ENCODE measurements around the gene LEFTY1. TPM values are rescaled to one million over a fixed set of nuclear protein-coding genes. Genes with fewer than 3 reads are reported as not detected.

Gene LEFTY1
- total and polyA plus RNA-seq, 2 experiments from 2014 or later: 3.9 to 5.8 TPM

DNA sequence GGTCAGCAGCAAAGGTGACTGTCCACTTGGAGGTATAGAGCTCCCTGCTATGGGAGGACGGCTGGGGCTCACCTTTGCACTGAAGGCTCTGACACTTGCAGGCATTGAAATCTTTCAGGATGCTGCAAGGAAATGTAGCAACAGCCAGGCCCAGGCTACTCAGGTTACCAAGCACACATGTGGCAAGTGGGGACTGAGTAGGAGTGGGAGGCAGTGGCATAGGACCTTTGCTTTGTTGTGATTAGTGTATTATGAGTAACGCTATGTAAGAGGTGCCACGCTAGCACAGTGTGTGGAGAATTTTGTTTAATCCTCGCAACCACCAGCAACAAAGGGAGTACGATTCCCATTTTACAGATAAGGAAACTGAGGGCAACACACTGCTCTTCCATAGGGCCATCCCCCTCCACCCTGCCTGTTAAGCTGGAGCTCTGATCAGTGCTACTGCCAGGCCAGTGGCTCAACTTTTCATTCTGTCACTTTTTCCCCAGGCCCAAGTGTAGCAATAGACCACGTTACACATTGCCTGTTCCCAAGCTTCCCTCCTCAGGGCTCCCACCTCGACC lies 28.0 kb downstream of the LEFTY1 start:
- Histone ChIP-seq H3K4me3 (no peak overlapping the region), H3K27me3 (no peaks in the 10 kb centered on the region), H4K20me1 (ENCODE audit: insufficient read depth, poor library complexity, severe bottlenecking) (no peaks in the 10 kb centered on the region), H3K9me3 (ENCODE audit: low read depth) (no peaks in the 10 kb centered on the region), H3K4me2 (no peak overlapping the region), H2AFZ (no peak overlapping the region), H3K79me2 (no peaks in the 10 kb centered on the region), H3K4me1 (ENCODE audit: insufficient read depth) (peaks cover 10% of the 10 kb centered on the region), H3K9me2 (replicated peaks; ENCODE audit: insufficient read depth) (no peaks in the 10 kb centered on the region), H3K27ac (no peak overlapping the region), H3K36me3 (replicated peaks; ENCODE audit: insufficient read depth, low read depth) (no peaks in the 10 kb centered on the region)
- TF ChIP-seq EZH2 (IDR thresholded peaks at IDR 0.05; ENCODE audit: borderline replicate concordance): no peak
- TF ChIP-seq, protein P1, sequence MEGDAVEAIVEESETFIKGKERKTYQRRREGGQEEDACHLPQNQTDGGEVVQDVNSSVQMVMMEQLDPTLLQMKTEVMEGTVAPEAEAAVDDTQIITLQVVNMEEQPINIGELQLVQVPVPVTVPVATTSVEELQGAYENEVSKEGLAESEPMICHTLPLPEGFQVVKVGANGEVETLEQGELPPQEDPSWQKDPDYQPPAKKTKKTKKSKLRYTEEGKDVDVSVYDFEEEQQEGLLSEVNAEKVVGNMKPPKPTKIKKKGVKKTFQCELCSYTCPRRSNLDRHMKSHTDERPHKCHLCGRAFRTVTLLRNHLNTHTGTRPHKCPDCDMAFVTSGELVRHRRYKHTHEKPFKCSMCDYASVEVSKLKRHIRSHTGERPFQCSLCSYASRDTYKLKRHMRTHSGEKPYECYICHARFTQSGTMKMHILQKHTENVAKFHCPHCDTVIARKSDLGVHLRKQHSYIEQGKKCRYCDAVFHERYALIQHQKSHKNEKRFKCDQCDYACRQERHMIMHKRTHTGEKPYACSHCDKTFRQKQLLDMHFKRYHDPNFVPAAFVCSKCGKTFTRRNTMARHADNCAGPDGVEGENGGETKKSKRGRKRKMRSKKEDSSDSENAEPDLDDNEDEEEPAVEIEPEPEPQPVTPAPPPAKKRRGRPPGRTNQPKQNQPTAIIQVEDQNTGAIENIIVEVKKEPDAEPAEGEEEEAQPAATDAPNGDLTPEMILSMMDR (IDR thresholded peaks at IDR 0.05; ENCODE audit: poor library complexity): no peak
- no peak for TF ChIP-seq EZH2phosphoT487 (IDR thresholded peaks at IDR 0.05; ENCODE audit: low read depth, severe bottlenecking, unreplicated experiment)
- no peak for DNase-seq (ENCODE audit: low spot score)
- WGBS (ENCODE audit: low lambda C conversion rate, missing lambda C conversion rate): 94% methylated on average over 7 of the region's 7 CpGs

DNA sequence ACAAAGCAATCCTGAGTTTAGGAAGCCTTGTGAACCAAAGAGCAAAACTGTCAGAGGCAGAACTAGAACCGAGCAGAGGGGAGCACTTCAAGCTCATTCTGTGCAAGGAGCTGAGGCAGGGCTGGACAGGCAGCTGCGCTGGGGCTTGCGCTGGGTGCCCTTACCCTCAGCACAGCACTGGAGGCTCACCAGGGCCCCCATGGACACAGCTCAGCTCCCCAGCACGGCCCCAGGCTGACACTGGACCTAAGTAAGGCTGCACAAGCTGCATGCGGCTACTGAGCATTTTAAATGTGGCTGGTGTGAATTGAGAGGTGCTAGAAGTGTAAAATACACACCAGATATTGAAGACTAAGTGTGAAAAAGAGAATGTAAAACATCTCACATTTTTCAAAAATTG lies 28.8 kb downstream of the LEFTY1 start:
- WGBS (ENCODE audit: low lambda C conversion rate, missing lambda C conversion rate): 93% methylated on average over 5 of the region's 5 CpGs
- no peaks in the 10 kb centered on the region for H3K9me3 ChIP-seq (ENCODE audit: low read depth)
- H4K20me1 ChIP-seq (ENCODE audit: insufficient read depth, poor library complexity, severe bottlenecking): no peaks in the 10 kb centered on the region
- no peaks in the 10 kb centered on the region for H3K9me2 ChIP-seq (replicated peaks; ENCODE audit: insufficient read depth)
- H3K4me2 ChIP-seq: no peak overlapping the region
- no peaks in the 10 kb centered on the region for H3K79me2 ChIP-seq
- TF ChIP-seq EZH2 (IDR thresholded peaks at IDR 0.05; ENCODE audit: borderline replicate concordance) (no peak), EZH2phosphoT487 (IDR thresholded peaks at IDR 0.05; ENCODE audit: low read depth, severe bottlenecking, unreplicated experiment) (no peak)
- TF ChIP-seq, protein P1 (IDR thresholded peaks at IDR 0.05; ENCODE audit: poor library complexity): no peak
- H3K4me1 ChIP-seq (ENCODE audit: insufficient read depth): peaks cover 6% of the 10 kb centered on the region
- no peak overlapping the region for H3K27ac ChIP-seq
- no peaks in the 10 kb centered on the region for H3K27me3 ChIP-seq
- no peak for DNase-seq (ENCODE audit: low spot score)
- H3K4me3 ChIP-seq: no peak overlapping the region
- H2AFZ ChIP-seq: no peak overlapping the region
- H3K36me3 ChIP-seq (replicated peaks; ENCODE audit: insufficient read depth, low read depth): no peaks in the 10 kb centered on the region

- DNase-seq (ENCODE audit: low spot score): no peak
- Histone ChIP-seq H3K4me3 (no peak overlapping the region), H3K27me3 (no peaks in the 10 kb centered on the region), H3K9me3 (ENCODE audit: low read depth) (no peaks in the 10 kb centered on the region), H3K4me2 (no peak overlapping the region), H4K20me1 (ENCODE audit: insufficient read depth, poor library complexity, severe bottlenecking) (no peaks in the 10 kb centered on the region), H3K4me1 (ENCODE audit: insufficient read depth) (no peaks in the 10 kb centered on the region), H3K79me2 (no peaks in the 10 kb centered on the region), H3K27ac (no peak overlapping the region), H3K36me3 (replicated peaks; ENCODE audit: insufficient read depth, low read depth) (no peaks in the 10 kb centered on the region), H3K9me2 (replicated peaks; ENCODE audit: insufficient read depth) (no peaks in the 10 kb centered on the region), H2AFZ (no peak overlapping the region)
- 93% methylated on average over 5 of the region's 5 CpGs for WGBS (ENCODE audit: low lambda C conversion rate, missing lambda C conversion rate)
- TF ChIP-seq EZH2 (IDR thresholded peaks at IDR 0.05; ENCODE audit: borderline replicate concordance) (no peak), EZH2phosphoT487 (IDR thresholded peaks at IDR 0.05; ENCODE audit: low read depth, severe bottlenecking, unreplicated experiment) (no peak)
- TF ChIP-seq, protein P1 (IDR thresholded peaks at IDR 0.05; ENCODE audit: poor library complexity): no peak
Measured at GRCh38 chr1:225859151-225859550, 29.8 kb downstream of the LEFTY1 start.

Data from hepatocyte (in vitro differentiated cells).